HepG2 (cell line): ENCODE results near the gene CD101. TPM values are rescaled to one million over a fixed set of nuclear protein-coding genes. Genes with fewer than 3 reads are reported as not detected.

Experiments used
- ATAC-seq: fragments of 200-7000 bp; cut with Tn5 transposase; 3 replicates; pipeline ENCODE4 v1.9.1; 2020; ENCODE audit warnings: mild to moderate bottlenecking, moderate library complexity
- BruUV-seq: library from RNA; stranded (reverse); fragments of 400-500 nt; replicated peaks from 2 replicates; lab custom pipeline; 2021; lab: Mats Ljungman, UMichigan
- CTCF ChIA-PET: fragments of 300-600 bp; formaldehyde crosslinking; extraction: SDS; loops from one replicate; lab custom pipeline; 2021; ENCODE audit warnings: low total read pairs, inconsistent platforms, low intra/inter-chr PET ratio; lab: Yijun Ruan, JAX
- POLR2A ChIA-PET: fragments of 350-600 bp; sonication (Branson Sonifier 250); formaldehyde crosslinking; loops from one replicate; lab custom pipeline; 2020; ENCODE audit warnings: antibody characterized with exemption, inconsistent platforms; lab: Yijun Ruan, JAX
- DNase-seq: peaks from one replicate; pipeline ENCODE4 v3.0.0-alpha.2; 2015; ENCODE audit warnings: low spot score
- FAIRE-seq: peaks from 3 replicates; lab custom pipeline; 2011; peaks lifted over from hg19 to GRCh38; lab: Jason Lieb, UNC
- H2AFZ ChIP-seq: one replicate; pipeline ENCODE4 v1.6.1; 2011; ENCODE audit warnings: low read length, inconsistent platforms
- H3K27ac ChIP-seq: fragments of 300-600 bp; 3 replicates; pipeline ENCODE4 v1.8.0; 2011; ENCODE audit warnings: mixed run types, mild to moderate bottlenecking, mixed read lengths, low read length, inconsistent platforms; ENCODE audit not compliant: insufficient read depth; ENCODE audit errors: extremely low read length
- H3K27me3 ChIP-seq, 2 experiments: fragments of 200-600 bp in 1 of 2; 2 replicates in 1 of 2; 3 replicates in 1 of 2; pipeline versions ENCODE4 v1.6.0 to v1.8.0; 2011; ENCODE audit warnings: low read length in 2 of 2, mild to moderate bottlenecking in 2 of 2, moderate library complexity in 2 of 2, inconsistent platforms in 1 of 2; ENCODE audit not compliant: insufficient read depth in 2 of 2, control insufficient read depth in 1 of 2
- H3K36me3 ChIP-seq, 2 experiments: fragments of 200-600 bp in 1 of 2; replicated peaks in 1 of 2; 2 replicates in 1 of 2; 3 replicates in 1 of 2; pipeline versions ENCODE4 v1.5.1 to v1.8.0; 2011; ENCODE audit warnings: low read length in 2 of 2, inconsistent platforms in 1 of 2; ENCODE audit not compliant: insufficient read depth in 2 of 2, control insufficient read depth in 1 of 2
- H3K4me1 ChIP-seq: 2 replicates; pipeline ENCODE4 v1.5.1; 2012; ENCODE audit warnings: low read length, inconsistent platforms; ENCODE audit not compliant: insufficient read depth
- H3K4me2 ChIP-seq: 2 replicates; pipeline ENCODE4 v1.6.0; 2011; ENCODE audit warnings: low read depth, low read length, inconsistent platforms
- H3K4me3 ChIP-seq, 3 experiments: fragments of 200-600 bp in 1 of 3; sonication (generic), shearing (Covaris generic) in 1 of 3; replicated peaks in 1 of 3; 2 replicates each; pipeline ENCODE4 v1.5.1; 2011 to 2016; ENCODE audit warnings: low read length in 3 of 3, inconsistent platforms in 2 of 3, low read depth in 2 of 3, mild to moderate bottlenecking in 2 of 3, control low read depth in 1 of 3, mixed read lengths in 1 of 3; ENCODE audit not compliant: insufficient read depth in 1 of 3
- H3K79me2 ChIP-seq: one replicate; pipeline ENCODE4 v1.6.1; 2011; ENCODE audit warnings: low read length, inconsistent platforms; ENCODE audit not compliant: insufficient read depth
- H3K9ac ChIP-seq: 2 replicates; pipeline ENCODE4 v1.6.0; 2011; ENCODE audit warnings: mild to moderate bottlenecking, low read depth, low read length, inconsistent platforms; ENCODE audit not compliant: insufficient read depth
- H3K9me3 ChIP-seq: 2 replicates; pipeline ENCODE4 v1.5.1; 2012; ENCODE audit warnings: mild to moderate bottlenecking, low read length
- H4K20me1 ChIP-seq: 2 replicates; pipeline ENCODE4 v1.6.0; 2011; ENCODE audit warnings: inconsistent platforms, mild to moderate bottlenecking, low read length, moderate library complexity; ENCODE audit not compliant: insufficient read depth
- JARID2 ChIP-seq: sonication (generic); formaldehyde crosslinking; IDR thresholded peaks from 2 replicates; pipeline ENCODE4 v1.8.1; 2023; ENCODE audit warnings: missing genetic modification reagents, inconsistent platforms; ENCODE audit not compliant: insufficient replicate concordance
- POGK ChIP-seq: sonication (generic); formaldehyde crosslinking; conservative IDR thresholded peaks from 2 replicates; pipeline ENCODE4 v1.8.0; 2022; ENCODE audit warnings: mild to moderate bottlenecking, moderate library complexity, missing genetic modification reagents
- ZBTB21 ChIP-seq: sonication (generic); formaldehyde crosslinking; IDR thresholded peaks from 2 replicates; pipeline ENCODE4 v1.4.0; 2020; ENCODE audit warnings: missing genetic modification reagents
- ZBTB39 ChIP-seq: sonication (generic); formaldehyde crosslinking; IDR thresholded peaks from 2 replicates; pipeline ENCODE4 v1.5.0; 2020; ENCODE audit warnings: missing genetic modification reagents
- ZBTB7A ChIP-seq: sonication (generic); formaldehyde crosslinking; IDR thresholded peaks from 2 replicates; pipeline ENCODE4 v1.8.0; 2022; ENCODE audit warnings: mild to moderate bottlenecking, missing genetic modification reagents
- ZNF800 ChIP-seq: sonication (generic); formaldehyde crosslinking; IDR thresholded peaks from 2 replicates; pipeline ENCODE4 v1.4.0; 2020; ENCODE audit warnings: missing genetic modification reagents
- WGBS: methylation state at CpG from one replicate; pipeline ENCODE4 v1.1.6; 2017; ENCODE audit warnings: low lambda C conversion rate; 5-methylcytosine and 5-hydroxymethylcytosine counted together
- in situ Hi-C: cut with HindIII; loops from 2 replicates; pipeline ENCODE4 v1.10.0; 2017; ENCODE audit warnings: low pct_unique_long_range_greater_than_20kb; ENCODE audit not compliant: extremely low pct_ligation_motif_present
- intact Hi-C: fragments of 100-400 bp; cut with micrococcal nuclease; formaldehyde crosslinking; loops from one replicate; pipeline ENCODE4 v1.10.0; 2022; ENCODE audit not compliant: unreplicated experiment
- polyA plus RNA-seq, 8 experiments: library from polyadenylated mRNA; depleted of rRNA in 3 of 8; stranded (reverse) in 7 of 8; unstranded in 1 of 8; fragments of >200 nt; fragmentation: Illumina TruSeq in 4 of 8; extraction: Trizol in 4 of 8; gene quantifications; 2 replicates each; pipeline versions ENCODE4 v1.2.1 to v1.2.3, GENCODE V29; 2011 to 2016; ENCODE audit warnings: low read depth in 4 of 8, missing spikeins in 1 of 8, mixed read lengths in 1 of 8; ENCODE audit not compliant: insufficient read depth in 1 of 8
- total RNA-seq, 5 experiments: library from RNA; depleted of rRNA; stranded (reverse); fragments of >200 nt; fragmentation: Illumina TruSeq; extraction: Trizol; gene quantifications; 2 replicates each; pipeline ENCODE4 v1.2.3, GENCODE V29; 2016; ENCODE audit warnings: low read depth in 1 of 5
- TF ChIP-seq, protein P1 (sequence below): conservative IDR thresholded peaks from 2 replicates; pipeline ENCODE4 v1.6.1; 2018; ENCODE audit warnings: missing genetic modification reagents

The CD101 gene
- total and polyA plus RNA-seq, 2 of the 13 experiments (the other 11 are each of a cell fraction or from before 2014, with no cell fraction given) = 0.05 to 0.09 TPM

GRCh38 chr1:117061986-117062415 is 60.4 kb downstream of the CD101 start (continued):
- TF ChIP-seq ZNF800 (CRISPR knock-in tag) = no peak

GRCh38 chr1:117066367-117066766 is 64.8 kb downstream of the CD101 start:
- in situ Hi-C loops = loop anchor here (5.0 kb wide), 1 partner anchor 216 kb away; no protein-coding TSS in a partner anchor
- Histone ChIP-seq H3K79me2 (no peaks in the 10 kb centered on the region), H3K27ac (no peak overlapping the region), H3K4me1 (peaks cover 8% of the 10 kb centered on the region), H4K20me1 (no peaks in the 10 kb centered on the region)
- ChIA-PET CTCF (interaction anchor here (2.1 kb wide), 1 partner anchor 217 kb away, joined by 21 read pairs; no protein-coding TSS in a partner anchor), POLR2A (no interaction called here)
- TF ChIP-seq ZBTB39 (CRISPR knock-in tag) (no peak), ZBTB7A (CRISPR knock-in tag) (no peak), JARID2 (CRISPR knock-in tag) (no peak), POGK (CRISPR knock-in tag) (no peak), ZBTB21 (CRISPR knock-in tag) (no peak)
- TF ChIP-seq, protein P1, sequence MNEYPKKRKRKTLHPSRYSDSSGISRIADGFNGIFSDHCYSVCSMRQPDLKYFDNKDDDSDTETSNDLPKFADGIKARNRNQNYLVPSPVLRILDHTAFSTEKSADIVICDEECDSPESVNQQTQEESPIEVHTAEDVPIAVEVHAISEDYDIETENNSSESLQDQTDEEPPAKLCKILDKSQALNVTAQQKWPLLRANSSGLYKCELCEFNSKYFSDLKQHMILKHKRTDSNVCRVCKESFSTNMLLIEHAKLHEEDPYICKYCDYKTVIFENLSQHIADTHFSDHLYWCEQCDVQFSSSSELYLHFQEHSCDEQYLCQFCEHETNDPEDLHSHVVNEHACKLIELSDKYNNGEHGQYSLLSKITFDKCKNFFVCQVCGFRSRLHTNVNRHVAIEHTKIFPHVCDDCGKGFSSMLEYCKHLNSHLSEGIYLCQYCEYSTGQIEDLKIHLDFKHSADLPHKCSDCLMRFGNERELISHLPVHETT (CRISPR knock-in tag) = no peak
- TF ChIP-seq, all 625 proteins: peak for 0
- H3K36me3 ChIP-seq = peaks cover 0 to 6% of the 10 kb centered on the region in 2 experiments; a peak in 2 of 5 replicates
- no peak overlapping the region for H3K4me2 ChIP-seq
- DNase-seq (no peak), FAIRE-seq (no peak), ATAC-seq (no peak)
- no peaks in the 10 kb centered on the region for H3K27me3 ChIP-seq
- no peak overlapping the region for H2AFZ ChIP-seq
- intact Hi-C loops = no loop called here
- BruUV-seq = no TSS peak
- WGBS = 95% methylated on average over 6 of the region's 6 CpGs
- H3K4me3 ChIP-seq = no peak overlapping the region
- H3K9me3 ChIP-seq = no peaks in the 10 kb centered on the region
- no peak overlapping the region for H3K9ac ChIP-seq
